Measurements from ENCODE around the gene SDE2. TPM values are rescaled to one million over a fixed set of nuclear protein-coding genes. Genes with fewer than 3 reads are reported as not detected.

SDE2 gene
- polyA plus RNA-seq: 1 to 10 TPM; 3.3 to 6.1 TPM

- Histone ChIP-seq H3K27ac (ENCODE audit: low read depth in 2 of 2, low read length in 1 of 2) (peak within 1 kb of the TSS; percentile 94 to 98), H3K4me3 (ENCODE audit: low read depth in 1 of 2, low read length in 2 of 2) (peak within 1 kb of the TSS; percentile 84 to 85), H3K36me3 (ENCODE audit: control insufficient read depth in 2 of 2, insufficient read depth in 2 of 2, low read length in 1 of 2) (no peaks in the 10 kb centered on the region), H3K9me3 (ENCODE audit: control insufficient read depth in 2 of 2, insufficient read depth in 1 of 2, low read depth in 1 of 2, low read length in 1 of 2) (no peaks in the 10 kb centered on the region), H3K4me1 (ENCODE audit: control insufficient read depth in 2 of 2, insufficient read depth in 2 of 2, low read length in 1 of 2) (peaks cover 0 to 4% of the 10 kb centered on the region in 2 donors), H3K27me3 (ENCODE audit: control insufficient read depth in 1 of 2, insufficient read depth in 2 of 2, low read length in 2 of 2) (no peaks in the 10 kb centered on the region)
- WGBS, 2 donors: 1% methylated on average over 47 to 53 of the region's 53 CpGs
Measured at GRCh38 chr1:225999227-225999911, at the start of gene SDE2. SDE2 (minus strand) TSS chr1:225999343; CDS start chr1:225999312, 31 bp downstream.

GRCh38 chr1:226048886-226049285 is 49.7 kb upstream of the SDE2 start:
- no peaks in the 10 kb centered on the region for H3K27me3 ChIP-seq (ENCODE audit: control insufficient read depth in 1 of 2, insufficient read depth in 2 of 2, low read length in 2 of 2)
- no peaks in the 10 kb centered on the region for H3K36me3 ChIP-seq (ENCODE audit: control insufficient read depth in 2 of 2, insufficient read depth in 2 of 2, low read length in 1 of 2)
- peaks cover 0 to 5% of the 10 kb centered on the region in 2 donors for H3K4me1 ChIP-seq (ENCODE audit: control insufficient read depth in 2 of 2, insufficient read depth in 2 of 2, low read length in 1 of 2)
- H3K4me3 ChIP-seq (ENCODE audit: low read depth in 1 of 2, low read length in 2 of 2): no peak overlapping the region
- no peak overlapping the region for H3K27ac ChIP-seq (ENCODE audit: low read depth in 2 of 2, low read length in 1 of 2)
- H3K9me3 ChIP-seq (ENCODE audit: control insufficient read depth in 2 of 2, insufficient read depth in 1 of 2, low read depth in 1 of 2, low read length in 1 of 2): no peaks in the 10 kb centered on the region
- WGBS, 2 donors: 66 to 68% methylated on average over 1 of the region's 1 CpG

GRCh38 chr1:226047495-226047894 is 48.4 kb upstream of the SDE2 start:
- Histone ChIP-seq H3K36me3 (ENCODE audit: control insufficient read depth in 2 of 2, insufficient read depth in 2 of 2, low read length in 1 of 2) (no peaks in the 10 kb centered on the region), H3K27ac (ENCODE audit: low read depth in 2 of 2, low read length in 1 of 2) (no peak overlapping the region), H3K4me1 (ENCODE audit: control insufficient read depth in 2 of 2, insufficient read depth in 2 of 2, low read length in 1 of 2) (peaks cover 0 to 5% of the 10 kb centered on the region in 2 donors), H3K9me3 (ENCODE audit: control insufficient read depth in 2 of 2, insufficient read depth in 1 of 2, low read depth in 1 of 2, low read length in 1 of 2) (no peaks in the 10 kb centered on the region), H3K27me3 (ENCODE audit: control insufficient read depth in 1 of 2, insufficient read depth in 2 of 2, low read length in 2 of 2) (no peaks in the 10 kb centered on the region), H3K4me3 (ENCODE audit: low read depth in 1 of 2, low read length in 2 of 2) (no peak overlapping the region)
- WGBS, 2 donors: 26 to 28% methylated on average over 1 of the region's 1 CpG

- WGBS, 2 donors: 64 to 74% methylated on average over 6 of the region's 6 CpGs
- Histone ChIP-seq H3K9me3 (ENCODE audit: control insufficient read depth in 2 of 2, insufficient read depth in 1 of 2, low read depth in 1 of 2, low read length in 1 of 2) (no peaks in the 10 kb centered on the region), H3K27ac (ENCODE audit: low read depth in 2 of 2, low read length in 1 of 2) (no peak overlapping the region)
Measured at GRCh38 chr1:226046240-226046639, 47.1 kb upstream of the SDE2 start.

GRCh38 chr1:226044514-226045101 is 45.5 kb upstream of the SDE2 start:
- Histone ChIP-seq H3K4me1 (ENCODE audit: control insufficient read depth in 2 of 2, insufficient read depth in 2 of 2, low read length in 1 of 2) (peaks cover 0 to 5% of the 10 kb centered on the region in 2 donors), H3K27ac (ENCODE audit: low read depth in 2 of 2, low read length in 1 of 2) (no peak overlapping the region), H3K36me3 (ENCODE audit: control insufficient read depth in 2 of 2, insufficient read depth in 2 of 2, low read length in 1 of 2) (no peaks in the 10 kb centered on the region), H3K27me3 (ENCODE audit: control insufficient read depth in 1 of 2, insufficient read depth in 2 of 2, low read length in 2 of 2) (no peaks in the 10 kb centered on the region), H3K4me3 (ENCODE audit: low read depth in 1 of 2, low read length in 2 of 2) (no peak overlapping the region), H3K9me3 (ENCODE audit: control insufficient read depth in 2 of 2, insufficient read depth in 1 of 2, low read depth in 1 of 2, low read length in 1 of 2) (no peaks in the 10 kb centered on the region)
- 70 to 74% methylated on average over 4 of the region's 4 CpGs for WGBS, 2 donors

More at GRCh38 chr1:226046240-226046639, 47.1 kb upstream of the SDE2 start:
- H3K36me3 ChIP-seq (ENCODE audit: control insufficient read depth in 2 of 2, insufficient read depth in 2 of 2, low read length in 1 of 2): no peaks in the 10 kb centered on the region
- peaks cover 0 to 5% of the 10 kb centered on the region in 2 donors for H3K4me1 ChIP-seq (ENCODE audit: control insufficient read depth in 2 of 2, insufficient read depth in 2 of 2, low read length in 1 of 2)
- no peaks in the 10 kb centered on the region for H3K27me3 ChIP-seq (ENCODE audit: control insufficient read depth in 1 of 2, insufficient read depth in 2 of 2, low read length in 2 of 2)
- no peak overlapping the region for H3K4me3 ChIP-seq (ENCODE audit: low read depth in 1 of 2, low read length in 2 of 2)

- Histone ChIP-seq H3K36me3 (ENCODE audit: control insufficient read depth in 2 of 2, insufficient read depth in 2 of 2, low read length in 1 of 2) (no peaks in the 10 kb centered on the region), H3K4me3 (ENCODE audit: low read depth in 1 of 2, low read length in 2 of 2) (no peak overlapping the region), H3K27ac (ENCODE audit: low read depth in 2 of 2, low read length in 1 of 2) (no peak overlapping the region), H3K9me3 (ENCODE audit: control insufficient read depth in 2 of 2, insufficient read depth in 1 of 2, low read depth in 1 of 2, low read length in 1 of 2) (no peaks in the 10 kb centered on the region), H3K27me3 (ENCODE audit: control insufficient read depth in 1 of 2, insufficient read depth in 2 of 2, low read length in 2 of 2) (no peaks in the 10 kb centered on the region), H3K4me1 (ENCODE audit: control insufficient read depth in 2 of 2, insufficient read depth in 2 of 2, low read length in 1 of 2) (peaks cover 0 to 2% of the 10 kb centered on the region in 2 donors)
- 27 to 28% methylated on average over 1 of the region's 1 CpG for WGBS, 2 donors
Measured at GRCh38 chr1:226041419-226041818, 42.3 kb upstream of the SDE2 start.

GRCh38 chr1:226038661-226039060 is 39.5 kb upstream of the SDE2 start:
- H3K27ac ChIP-seq (ENCODE audit: low read depth in 2 of 2, low read length in 1 of 2): no peak overlapping the region
- no peaks in the 10 kb centered on the region for H3K36me3 ChIP-seq (ENCODE audit: control insufficient read depth in 2 of 2, insufficient read depth in 2 of 2, low read length in 1 of 2)
- no peaks in the 10 kb centered on the region for H3K9me3 ChIP-seq (ENCODE audit: control insufficient read depth in 2 of 2, insufficient read depth in 1 of 2, low read depth in 1 of 2, low read length in 1 of 2)
- H3K27me3 ChIP-seq (ENCODE audit: control insufficient read depth in 1 of 2, insufficient read depth in 2 of 2, low read length in 2 of 2): no peaks in the 10 kb centered on the region
- no peaks in the 10 kb centered on the region for H3K4me1 ChIP-seq (ENCODE audit: control insufficient read depth in 2 of 2, insufficient read depth in 2 of 2, low read length in 1 of 2)
- H3K4me3 ChIP-seq (ENCODE audit: low read depth in 1 of 2, low read length in 2 of 2): no peak overlapping the region
- WGBS, 2 donors: 85 to 96% methylated on average over 1 of the region's 1 CpG

GRCh38 chr1:226035915-226036314 is 36.8 kb upstream of the SDE2 start:
- H3K4me3 ChIP-seq (ENCODE audit: low read depth in 1 of 2, low read length in 2 of 2): no peak overlapping the region
- WGBS, 2 donors: 90 to 96% methylated on average over 5 of the region's 5 CpGs
- no peak overlapping the region for H3K27ac ChIP-seq (ENCODE audit: low read depth in 2 of 2, low read length in 1 of 2)

GRCh38 chr1:226034482-226034881 is 35.3 kb upstream of the SDE2 start:
- Histone ChIP-seq H3K27me3 (ENCODE audit: control insufficient read depth in 1 of 2, insufficient read depth in 2 of 2, low read length in 2 of 2) (no peaks in the 10 kb centered on the region), H3K27ac (ENCODE audit: low read depth in 2 of 2, low read length in 1 of 2) (peak overlapping the region; percentile 69 to 84), H3K4me3 (ENCODE audit: low read depth in 1 of 2, low read length in 2 of 2) (no peak overlapping the region), H3K9me3 (ENCODE audit: control insufficient read depth in 2 of 2, insufficient read depth in 1 of 2, low read depth in 1 of 2, low read length in 1 of 2) (no peaks in the 10 kb centered on the region), H3K4me1 (ENCODE audit: control insufficient read depth in 2 of 2, insufficient read depth in 2 of 2, low read length in 1 of 2) (no peaks in the 10 kb centered on the region), H3K36me3 (ENCODE audit: control insufficient read depth in 2 of 2, insufficient read depth in 2 of 2, low read length in 1 of 2) (no peaks in the 10 kb centered on the region)
- WGBS, 2 donors: 12 to 31% methylated on average over 6 of the region's 6 CpGs

More at GRCh38 chr1:226035915-226036314, 36.8 kb upstream of the SDE2 start:
- H3K36me3 ChIP-seq (ENCODE audit: control insufficient read depth in 2 of 2, insufficient read depth in 2 of 2, low read length in 1 of 2): no peaks in the 10 kb centered on the region
- H3K27me3 ChIP-seq (ENCODE audit: control insufficient read depth in 1 of 2, insufficient read depth in 2 of 2, low read length in 2 of 2): no peaks in the 10 kb centered on the region
- no peaks in the 10 kb centered on the region for H3K4me1 ChIP-seq (ENCODE audit: control insufficient read depth in 2 of 2, insufficient read depth in 2 of 2, low read length in 1 of 2)
- no peaks in the 10 kb centered on the region for H3K9me3 ChIP-seq (ENCODE audit: control insufficient read depth in 2 of 2, insufficient read depth in 1 of 2, low read depth in 1 of 2, low read length in 1 of 2)

GRCh38 chr1:226033991-226034390 is 34.8 kb upstream of the SDE2 start:
- no peaks in the 10 kb centered on the region for H3K4me1 ChIP-seq (ENCODE audit: control insufficient read depth in 2 of 2, insufficient read depth in 2 of 2, low read length in 1 of 2)
- no peaks in the 10 kb centered on the region for H3K36me3 ChIP-seq (ENCODE audit: control insufficient read depth in 2 of 2, insufficient read depth in 2 of 2, low read length in 1 of 2)
- no peak overlapping the region for H3K4me3 ChIP-seq (ENCODE audit: low read depth in 1 of 2, low read length in 2 of 2)
- peak overlapping the region; percentile 69 to 84 for H3K27ac ChIP-seq (ENCODE audit: low read depth in 2 of 2, low read length in 1 of 2)
- no peaks in the 10 kb centered on the region for H3K27me3 ChIP-seq (ENCODE audit: control insufficient read depth in 1 of 2, insufficient read depth in 2 of 2, low read length in 2 of 2)
- H3K9me3 ChIP-seq (ENCODE audit: control insufficient read depth in 2 of 2, insufficient read depth in 1 of 2, low read depth in 1 of 2, low read length in 1 of 2): no peaks in the 10 kb centered on the region
